Neural progenitor cell (in vitro differentiated cells): ENCODE results near the gene CCL21.

ENCODE experiments used
- CTCF ChIP-seq: fragments of 200-600 bp; sonication (generic); IDR thresholded peaks from 2 replicates; pipeline ENCODE4 v1.5.1; 2017; ENCODE audit warnings: antibody characterized with exemption, mild to moderate bottlenecking
- EZH2 ChIP-seq: fragments of 200-600 bp; sonication (generic); IDR thresholded peaks from 2 replicates; pipeline ENCODE4 v1.6.1; 2017; ENCODE audit warnings: antibody characterized with exemption, mild to moderate bottlenecking, moderate library complexity
- EZH2phosphoT487 ChIP-seq: fragments of 200-600 bp; sonication (generic); IDR thresholded peaks from 2 replicates; pipeline ENCODE4 v1.6.1; 2017; ENCODE audit warnings: antibody characterized with exemption

DNA sequence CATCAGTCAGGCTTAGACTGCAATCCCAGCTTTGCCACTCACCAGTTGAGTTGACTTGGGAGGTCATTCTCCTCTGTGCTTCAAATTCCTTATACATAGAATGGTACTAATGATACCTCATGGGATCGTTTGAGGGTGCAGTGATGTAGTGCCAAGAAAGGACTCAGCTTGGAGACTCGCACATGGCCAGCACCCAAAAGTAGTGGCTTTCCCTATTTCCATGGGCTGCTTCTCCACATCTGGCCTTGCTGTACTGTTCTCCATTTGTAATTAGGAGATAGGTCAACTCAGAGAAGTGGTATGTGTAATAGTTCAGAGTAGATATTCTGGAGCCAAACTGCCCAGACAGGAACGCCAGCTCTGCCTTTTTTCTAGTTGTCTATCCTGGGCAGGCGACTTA lies 24.3 kb downstream of the CCL21 start:
- no peak for TF ChIP-seq CTCF
- no peak for TF ChIP-seq EZH2
- TF ChIP-seq EZH2phosphoT487: no peak
